B cell (primary cell): Measurements from ENCODE around the gene TMPRSS11E. TPM values are rescaled to one million over a fixed set of nuclear protein-coding genes. Genes with fewer than 3 reads are reported as not detected.
A peak's percentile ranks its signal among the peaks of the same experiment; 100 is the strongest.

Experiments
- ATAC-seq: fragments of 200-7000 bp; cut with Tn5 transposase; one replicate; pipeline ENCODE4 v1.10.0; 2021; ENCODE audit warnings: low read depth, mild to moderate bottlenecking, moderate number of reproducible peaks, moderate library complexity
- CTCF ChIA-PET: fragments of 350-600 bp; sonication (Branson Sonifier 250); formaldehyde crosslinking; loops from one replicate; lab custom pipeline; 2021; ENCODE audit warnings: antibody characterized with exemption, inconsistent platforms; lab: Charles Lee
- POLR2A ChIA-PET: fragments of 350-600 bp; sonication (Branson Sonifier 250); formaldehyde crosslinking; loops from one replicate; lab custom pipeline; 2021; ENCODE audit warnings: antibody characterized with exemption; lab: Charles Lee
- DNase-seq: peaks from one replicate; pipeline ENCODE4 v3.0.0; 2013
- H2AFZ ChIP-seq: 2 replicates; pipeline ENCODE4 v1.6.1; 2012; ENCODE audit warnings: mild to moderate bottlenecking, low read depth, low read length; ENCODE audit not compliant: insufficient read depth, poor library complexity, severe bottlenecking
- H3K27ac ChIP-seq, 2 donors: 1 replicate in 1 of 2; 2 replicates in 1 of 2; pipeline ENCODE4 v1.5.1; 2012 to 2013; ENCODE audit warnings: low read length in 2 of 2, mild to moderate bottlenecking in 2 of 2, moderate library complexity in 1 of 2
- H3K27me3 ChIP-seq, 4 experiments: fragments of 200-600 bp in 1 of 4; sonication (generic) in 1 of 4; replicated peaks in 1 of 4; 1 replicate in 2 of 4; 2 replicates in 2 of 4; pipeline versions ENCODE4 v1.6.1 to v1.7.0; 2013 to 2016; ENCODE audit warnings: low read length in 3 of 4, mild to moderate bottlenecking in 2 of 4, mixed read lengths in 1 of 4, moderate library complexity in 1 of 4; ENCODE audit not compliant: insufficient read depth in 4 of 4, control insufficient read depth in 3 of 4; ENCODE audit errors: control extremely low read depth in 1 of 4
- H3K36me3 ChIP-seq, 2 experiments: replicated peaks in 1 of 2; 1 replicate in 1 of 2; 2 replicates in 1 of 2; pipeline versions ENCODE4 v1.6.1 to v1.7.1; 2013; ENCODE audit warnings: low read length in 1 of 2; ENCODE audit not compliant: insufficient read depth in 2 of 2, control insufficient read depth in 1 of 2; ENCODE audit errors: control extremely low read depth in 1 of 2, extremely low read depth in 1 of 2
- H3K4me1 ChIP-seq, 2 donors: fragments of 200-600 bp in 1 of 2; sonication (generic) in 1 of 2; 1 replicate in 1 of 2; 2 replicates in 1 of 2; pipeline versions ENCODE4 v1.5.1 to v1.6.1; 2013 to 2017; ENCODE audit warnings: low read length in 2 of 2; ENCODE audit not compliant: control insufficient read depth in 2 of 2, insufficient read depth in 2 of 2
- H3K4me2 ChIP-seq: replicated peaks from 2 replicates; pipeline ENCODE3; 2012; ENCODE audit warnings: mild to moderate bottlenecking, low read depth, low read length; ENCODE audit not compliant: poor library complexity, severe bottlenecking
- H3K4me3 ChIP-seq, 5 experiments: fragments of 200-600 bp in 1 of 5; sonication (generic) in 1 of 5; 1 replicate in 3 of 5; 2 replicates in 2 of 5; pipeline versions ENCODE4 v1.5.1 to v1.7.0; 2011 to 2016; ENCODE audit warnings: low read length in 4 of 5, mild to moderate bottlenecking in 4 of 5, low read depth in 2 of 5, control low read depth in 1 of 5, moderate library complexity in 1 of 5; ENCODE audit not compliant: insufficient read depth in 1 of 5; ENCODE audit errors: control extremely low read depth in 1 of 5, extremely low read depth in 1 of 5
- H3K79me2 ChIP-seq: fragments of 200-600 bp; sonication (generic); one replicate; pipeline ENCODE4 v1.6.0; 2016; ENCODE audit warnings: low read length; ENCODE audit not compliant: control insufficient read depth, insufficient read depth
- H3K9ac ChIP-seq: fragments of 200-600 bp; sonication (generic); 2 replicates; pipeline ENCODE4 v1.6.1; 2017; ENCODE audit warnings: mild to moderate bottlenecking, low read length, moderate library complexity
- H3K9me3 ChIP-seq, 3 donors: one replicate each; pipeline versions ENCODE4 v1.6.1 to v1.7.1; 2013; ENCODE audit warnings: low read length in 2 of 3; ENCODE audit not compliant: control insufficient read depth in 2 of 3, insufficient read depth in 1 of 3; ENCODE audit errors: control extremely low read depth in 1 of 3
- H4K20me1 ChIP-seq: 2 replicates; pipeline ENCODE4 v1.6.0; 2012; ENCODE audit warnings: mild to moderate bottlenecking, low read length; ENCODE audit not compliant: insufficient read depth, control insufficient read depth, poor library complexity, severe bottlenecking
- H3K27ac Mint-ChIP-seq: one replicate; pipeline ENCODE4 v1.8.0; 2021; ENCODE audit warnings: mixed read lengths
- H3K27me3 Mint-ChIP-seq: one replicate; pipeline ENCODE4 v1.8.0; 2021; ENCODE audit warnings: mixed read lengths
- H3K4me1 Mint-ChIP-seq: one replicate; pipeline ENCODE4 v1.8.0; 2021; ENCODE audit warnings: mixed read lengths
- H3K4me3 Mint-ChIP-seq: one replicate; pipeline ENCODE4 v1.8.0; 2021; ENCODE audit warnings: mixed read lengths
- H3K9me3 Mint-ChIP-seq: one replicate; pipeline ENCODE4 v1.8.0; 2022; ENCODE audit warnings: mixed read lengths; ENCODE audit not compliant: insufficient read depth
- CTCF ChIP-seq: fragments of 200-600 bp; IDR thresholded peaks from one replicate; pipeline ENCODE4 v1.8.0; 2022; ENCODE audit warnings: antibody characterized with exemption, mild to moderate bottlenecking
- EZH2 ChIP-seq: IDR thresholded peaks from 2 replicates; pipeline ENCODE4 v1.6.1; 2012; ENCODE audit warnings: borderline replicate concordance, low read depth, mild to moderate bottlenecking, moderate library complexity, low read length; ENCODE audit not compliant: insufficient read depth, poor library complexity, severe bottlenecking
- WGBS: methylation state at CpG from one replicate; pipeline ENCODE4 v1.1.5; 2013; ENCODE audit warnings: missing lambda C conversion rate; ENCODE audit not compliant: insufficient coverage; 5-methylcytosine and 5-hydroxymethylcytosine counted together
- intact Hi-C: fragments of 100-400 bp; cut with micrococcal nuclease; formaldehyde crosslinking; loops from one replicate; pipeline ENCODE4 v1.10.0; 2022
- polyA plus RNA-seq: library from polyadenylated mRNA; depleted of rRNA; stranded (reverse); fragments of >200 nt; gene quantifications from 2 replicates; pipeline ENCODE4 v1.2.3, GENCODE V29; 2012
- total RNA-seq, 2 donors: library from RNA; stranded (reverse); fragments of 120-200 nt in 1 of 2; gene quantifications; 1 replicate in 1 of 2; 2 replicates in 1 of 2; pipeline versions ENCODE4 v1.2.3 to v1.2.4, GENCODE V29; 2013 to 2022

The TMPRSS11E gene
- total and polyA plus RNA-seq, 2 donors (not counting 1 experiment from before 2014, with no cell fraction given), result 0.06 TPM; not detected in 1

- no peak overlapping the region for H3K4me3 Mint-ChIP-seq
- peaks cover 3% of the 10 kb centered on the region for H3K9me3 Mint-ChIP-seq
- ATAC-seq (no peak), DNase-seq (peak; percentile 3)
- H3K4me1 Mint-ChIP-seq, result no peaks in the 10 kb centered on the region
- Histone ChIP-seq H4K20me1 (no peaks in the 10 kb centered on the region), H3K4me1 (no peaks in the 10 kb centered on the region), H3K4me2 (no peak overlapping the region), H3K9ac (no peak overlapping the region), H3K27ac (no peak overlapping the region), H2AFZ (no peak overlapping the region), H3K4me3 (no peak overlapping the region), H3K9me3 (no peaks in the 10 kb centered on the region), H3K79me2 (no peaks in the 10 kb centered on the region), H3K27me3 (no peaks in the 10 kb centered on the region), H3K36me3 (no peaks in the 10 kb centered on the region)
- intact Hi-C loops, result no loop called here
- H3K27me3 Mint-ChIP-seq, result no peaks in the 10 kb centered on the region
- POLR2A ChIA-PET, result no interaction called here
- no peak overlapping the region for H3K27ac Mint-ChIP-seq
- TF ChIP-seq EZH2 (no peak), CTCF (no peak)
- CTCF ChIA-PET, result no interaction called here
These were observed 22.2 kb downstream of the TMPRSS11E start for GRCh38 chr4:68469482-68469881.

GRCh38 chr4:68476191-68476590 is 28.9 kb downstream of the TMPRSS11E start:
- H3K9me3 ChIP-seq, result no peaks in the 10 kb centered on the region
- no peak overlapping the region for H3K4me3 ChIP-seq
- H3K27me3 ChIP-seq, result no peaks in the 10 kb centered on the region
- no peaks in the 10 kb centered on the region for H4K20me1 ChIP-seq
- Mint-ChIP-seq H3K27ac (no peak overlapping the region), H3K9me3 (peaks cover 3% of the 10 kb centered on the region), H3K4me3 (no peak overlapping the region), H3K27me3 (no peaks in the 10 kb centered on the region), H3K4me1 (no peaks in the 10 kb centered on the region)
- WGBS, result 93% methylated on average over 2 of the region's 5 CpGs
- no peak overlapping the region for H2AFZ ChIP-seq
- ChIA-PET CTCF (no interaction called here), POLR2A (no interaction called here)
- H3K4me2 ChIP-seq, result no peak overlapping the region
- no peaks in the 10 kb centered on the region for H3K4me1 ChIP-seq
- no peak for ATAC-seq
- H3K9ac ChIP-seq, result no peak overlapping the region
- no peaks in the 10 kb centered on the region for H3K36me3 ChIP-seq
- DNase-seq, result no peak
- TF ChIP-seq CTCF, result no peak
- TF ChIP-seq EZH2, result no peak
- H3K79me2 ChIP-seq, result no peaks in the 10 kb centered on the region
- intact Hi-C loops, result no loop called here
- H3K27ac ChIP-seq, result no peak overlapping the region
